Measurements from ENCODE around the gene MAGED2.

GRCh38 chrX:54817220-54817820, 9.8 kb downstream of the MAGED2 start:
- TF ChIP-seq EZH2 (IDR thresholded peaks at IDR 0.05) (no peak), POLR2AphosphoS5 (IDR thresholded peaks at IDR 0.05; ENCODE audit: borderline replicate concordance, low read depth, low read length) (no peak)
